ENCODE results near the gene PODXL2. TPM values are rescaled to one million over a fixed set of nuclear protein-coding genes. Genes with fewer than 3 reads are reported as not detected.

Gene PODXL2
- total and polyA plus RNA-seq, 9 donors, result 4.7 to 8.9 (median 7.4) TPM

- no peak for DNase-seq
- Histone ChIP-seq H3K27me3 (ENCODE audit: control insufficient read depth, insufficient read depth, low read length) (no peaks in the 10 kb centered on the region), H3K4me3 (ENCODE audit: low read length) (peak overlapping the region; percentile 68), H3K36me3 (ENCODE audit: control insufficient read depth, insufficient read depth, low read length) (peaks cover 14% of the 10 kb centered on the region), H3K27ac (ENCODE audit: low read length) (peak overlapping the region; percentile 93), H3K9me3 (replicated peaks; ENCODE audit: control insufficient read depth, low read depth, low read length) (no peaks in the 10 kb centered on the region), H3K4me1 (ENCODE audit: control insufficient read depth, insufficient read depth, low read length) (peaks cover 30% of the 10 kb centered on the region)
- under 1% methylated on average over 41 of the region's 41 CpGs for WGBS (ENCODE audit: insufficient coverage)
These were observed 38.7 kb upstream of the PODXL2 start for GRCh38 chr3:127590282-127590592.

- Histone ChIP-seq H3K36me3 (ENCODE audit: control insufficient read depth, insufficient read depth, low read length) (peaks cover 8% of the 10 kb centered on the region), H3K4me1 (ENCODE audit: control insufficient read depth, insufficient read depth, low read length) (peaks cover 25% of the 10 kb centered on the region), H3K4me3 (ENCODE audit: low read length) (peak within 1 kb of the TSS; percentile 68), H3K27ac (ENCODE audit: low read length) (peak within 1 kb of the TSS; percentile 93), H3K9me3 (replicated peaks; ENCODE audit: control insufficient read depth, low read depth, low read length) (no peaks in the 10 kb centered on the region), H3K27me3 (ENCODE audit: control insufficient read depth, insufficient read depth, low read length) (peaks cover 2% of the 10 kb centered on the region)
- under 1% methylated on average over 68 of the region's 72 CpGs for WGBS (ENCODE audit: insufficient coverage)
- DNase-seq, result peak; percentile 99
These were observed 38.2 kb upstream of the PODXL2 start, which contains the start of gene TPRA1 for GRCh38 chr3:127590593-127591465. TSS of gene TPRA1 (minus strand) at chr3:127590733. CDS start at chr3:127580146, 10,587 bp downstream.

GRCh38 chr3:127593178-127593577, 35.8 kb upstream of the PODXL2 start:
- WGBS (ENCODE audit: insufficient coverage), result 90% methylated on average over 3 of the region's 5 CpGs
- H3K9me3 ChIP-seq (replicated peaks; ENCODE audit: control insufficient read depth, low read depth, low read length), result no peaks in the 10 kb centered on the region
- no peak overlapping the region for H3K27ac ChIP-seq (ENCODE audit: low read length)

GRCh38 chr3:127595303-127595702, 33.7 kb upstream of the PODXL2 start:
- 22% methylated on average over 2 of the region's 4 CpGs for WGBS (ENCODE audit: insufficient coverage)
- Histone ChIP-seq H3K27me3 (ENCODE audit: control insufficient read depth, insufficient read depth, low read length) (peaks cover 2% of the 10 kb centered on the region), H3K4me1 (ENCODE audit: control insufficient read depth, insufficient read depth, low read length) (peaks cover 29% of the 10 kb centered on the region), H3K4me3 (ENCODE audit: low read length) (no peak overlapping the region), H3K36me3 (ENCODE audit: control insufficient read depth, insufficient read depth, low read length) (peaks cover 8% of the 10 kb centered on the region), H3K9me3 (replicated peaks; ENCODE audit: control insufficient read depth, low read depth, low read length) (no peaks in the 10 kb centered on the region), H3K27ac (ENCODE audit: low read length) (no peak overlapping the region)
- no peak for DNase-seq

More at GRCh38 chr3:127593178-127593577, 35.8 kb upstream of the PODXL2 start:
- Histone ChIP-seq H3K4me1 (ENCODE audit: control insufficient read depth, insufficient read depth, low read length) (peaks cover 27% of the 10 kb centered on the region), H3K36me3 (ENCODE audit: control insufficient read depth, insufficient read depth, low read length) (no peaks in the 10 kb centered on the region), H3K27me3 (ENCODE audit: control insufficient read depth, insufficient read depth, low read length) (peaks cover 2% of the 10 kb centered on the region), H3K4me3 (ENCODE audit: low read length) (no peak overlapping the region)
- no peak for DNase-seq

- Histone ChIP-seq H3K4me3 (ENCODE audit: low read length) (no peak overlapping the region), H3K27ac (ENCODE audit: low read length) (no peak overlapping the region)
- no peak for DNase-seq
These were observed 31.8 kb upstream of the PODXL2 start for GRCh38 chr3:127597020-127597771.

GRCh38 chr3:127598841-127599570, 30.0 kb upstream of the PODXL2 start:
- DNase-seq, result no peak
- H3K36me3 ChIP-seq (ENCODE audit: control insufficient read depth, insufficient read depth, low read length), result peaks cover 19% of the 10 kb centered on the region
- peak overlapping the region; percentile 71 for H3K4me3 ChIP-seq (ENCODE audit: low read length)
- no peaks in the 10 kb centered on the region for H3K9me3 ChIP-seq (replicated peaks; ENCODE audit: control insufficient read depth, low read depth, low read length)
- peaks cover 2% of the 10 kb centered on the region for H3K27me3 ChIP-seq (ENCODE audit: control insufficient read depth, insufficient read depth, low read length)
- 57% methylated on average over 9 of the region's 14 CpGs for WGBS (ENCODE audit: insufficient coverage)
- H3K4me1 ChIP-seq (ENCODE audit: control insufficient read depth, insufficient read depth, low read length), result peaks cover 22% of the 10 kb centered on the region
- peak overlapping the region; percentile 67 for H3K27ac ChIP-seq (ENCODE audit: low read length)

More at GRCh38 chr3:127597020-127597771, 31.8 kb upstream of the PODXL2 start:
- Histone ChIP-seq H3K4me1 (ENCODE audit: control insufficient read depth, insufficient read depth, low read length) (peaks cover 22% of the 10 kb centered on the region), H3K36me3 (ENCODE audit: control insufficient read depth, insufficient read depth, low read length) (peaks cover 11% of the 10 kb centered on the region), H3K27me3 (ENCODE audit: control insufficient read depth, insufficient read depth, low read length) (peaks cover 2% of the 10 kb centered on the region), H3K9me3 (replicated peaks; ENCODE audit: control insufficient read depth, low read depth, low read length) (no peaks in the 10 kb centered on the region)
- WGBS (ENCODE audit: insufficient coverage), result 75% methylated on average over 8 of the region's 12 CpGs

GRCh38 chr3:127600749-127601456, 28.1 kb upstream of the PODXL2 start:
- Histone ChIP-seq H3K4me3 (ENCODE audit: low read length) (no peak overlapping the region), H3K9me3 (replicated peaks; ENCODE audit: control insufficient read depth, low read depth, low read length) (no peaks in the 10 kb centered on the region), H3K36me3 (ENCODE audit: control insufficient read depth, insufficient read depth, low read length) (peaks cover 36% of the 10 kb centered on the region), H3K27ac (ENCODE audit: low read length) (no peak overlapping the region), H3K4me1 (ENCODE audit: control insufficient read depth, insufficient read depth, low read length) (peaks cover 22% of the 10 kb centered on the region), H3K27me3 (ENCODE audit: control insufficient read depth, insufficient read depth, low read length) (no peaks in the 10 kb centered on the region)
- no peak for DNase-seq
- WGBS (ENCODE audit: insufficient coverage), result 95% methylated on average over 2 of the region's 6 CpGs

- Histone ChIP-seq H3K4me3 (ENCODE audit: low read length) (no peak overlapping the region), H3K4me1 (ENCODE audit: control insufficient read depth, insufficient read depth, low read length) (peaks cover 36% of the 10 kb centered on the region), H3K27ac (ENCODE audit: low read length) (no peak overlapping the region), H3K9me3 (replicated peaks; ENCODE audit: control insufficient read depth, low read depth, low read length) (no peaks in the 10 kb centered on the region), H3K36me3 (ENCODE audit: control insufficient read depth, insufficient read depth, low read length) (peaks cover 60% of the 10 kb centered on the region), H3K27me3 (ENCODE audit: control insufficient read depth, insufficient read depth, low read length) (no peaks in the 10 kb centered on the region)
- WGBS (ENCODE audit: insufficient coverage), result 84% methylated on average over 5 of the region's 7 CpGs
- DNase-seq, result no peak
These were observed 24.9 kb upstream of the PODXL2 start for GRCh38 chr3:127604035-127604434.

- H3K9me3 ChIP-seq (replicated peaks; ENCODE audit: control insufficient read depth, low read depth, low read length), result no peaks in the 10 kb centered on the region
- no peak overlapping the region for H3K27ac ChIP-seq (ENCODE audit: low read length)
- peaks cover 30% of the 10 kb centered on the region for H3K4me1 ChIP-seq (ENCODE audit: control insufficient read depth, insufficient read depth, low read length)
- no peak for DNase-seq
- 93% methylated on average over 29 of the region's 41 CpGs for WGBS (ENCODE audit: insufficient coverage)
- no peaks in the 10 kb centered on the region for H3K27me3 ChIP-seq (ENCODE audit: control insufficient read depth, insufficient read depth, low read length)
- H3K36me3 ChIP-seq (ENCODE audit: control insufficient read depth, insufficient read depth, low read length), result peaks cover 60% of the 10 kb centered on the region
- H3K4me3 ChIP-seq (ENCODE audit: low read length), result no peak overlapping the region
These were observed 24.3 kb upstream of the PODXL2 start for GRCh38 chr3:127604546-127605165.

Data from muscle of leg (tissue), 11 donors.